ENCODE results near the gene LZTS2.

DNA sequence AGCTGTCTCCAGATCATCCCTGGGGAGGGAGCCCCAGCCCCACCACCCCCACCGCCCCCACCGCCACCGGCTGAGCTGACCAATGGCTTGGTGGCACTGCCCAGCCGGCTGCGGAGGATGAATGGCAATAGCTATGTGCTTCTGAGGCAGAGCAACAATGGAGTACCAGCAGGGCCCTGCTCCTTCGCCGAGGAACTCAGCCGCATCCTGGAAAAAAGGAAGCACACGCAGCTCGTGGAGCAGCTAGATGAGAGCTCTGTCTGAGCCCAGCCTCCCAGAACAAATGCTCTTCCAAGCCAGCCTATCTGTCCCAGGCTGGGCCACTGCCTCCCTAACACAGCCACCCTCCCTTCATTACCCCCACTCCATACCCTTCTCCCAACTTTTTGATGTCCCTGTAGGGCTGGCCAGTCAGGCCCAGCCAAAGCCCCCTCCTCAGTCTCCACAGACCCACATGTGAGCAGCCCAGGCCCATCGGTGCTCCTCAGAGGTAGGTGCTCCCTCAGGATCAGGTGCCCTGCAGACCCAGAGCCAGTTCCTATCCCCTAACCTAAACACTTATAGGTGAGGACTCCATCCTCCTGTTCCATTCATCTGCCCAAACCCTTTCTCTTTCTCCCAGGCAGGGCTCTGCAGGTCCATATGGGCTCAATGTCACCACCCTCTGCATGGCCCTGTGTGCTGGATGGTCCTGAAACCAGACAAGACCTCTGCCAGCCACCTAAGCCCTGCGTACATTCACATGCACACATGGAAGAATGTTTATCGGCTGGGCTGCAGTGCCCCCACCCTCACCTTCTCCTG, 15.5 kb upstream of the LZTS2 start:
- TF ChIP-seq, protein P1, sequence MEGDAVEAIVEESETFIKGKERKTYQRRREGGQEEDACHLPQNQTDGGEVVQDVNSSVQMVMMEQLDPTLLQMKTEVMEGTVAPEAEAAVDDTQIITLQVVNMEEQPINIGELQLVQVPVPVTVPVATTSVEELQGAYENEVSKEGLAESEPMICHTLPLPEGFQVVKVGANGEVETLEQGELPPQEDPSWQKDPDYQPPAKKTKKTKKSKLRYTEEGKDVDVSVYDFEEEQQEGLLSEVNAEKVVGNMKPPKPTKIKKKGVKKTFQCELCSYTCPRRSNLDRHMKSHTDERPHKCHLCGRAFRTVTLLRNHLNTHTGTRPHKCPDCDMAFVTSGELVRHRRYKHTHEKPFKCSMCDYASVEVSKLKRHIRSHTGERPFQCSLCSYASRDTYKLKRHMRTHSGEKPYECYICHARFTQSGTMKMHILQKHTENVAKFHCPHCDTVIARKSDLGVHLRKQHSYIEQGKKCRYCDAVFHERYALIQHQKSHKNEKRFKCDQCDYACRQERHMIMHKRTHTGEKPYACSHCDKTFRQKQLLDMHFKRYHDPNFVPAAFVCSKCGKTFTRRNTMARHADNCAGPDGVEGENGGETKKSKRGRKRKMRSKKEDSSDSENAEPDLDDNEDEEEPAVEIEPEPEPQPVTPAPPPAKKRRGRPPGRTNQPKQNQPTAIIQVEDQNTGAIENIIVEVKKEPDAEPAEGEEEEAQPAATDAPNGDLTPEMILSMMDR (conservative IDR thresholded peaks at IDR 0.05; ENCODE audit: low read depth in 2 of 2), result no peak
- TF ChIP-seq JUNB (IDR thresholded peaks at IDR 0.05; ENCODE audit: unreplicated experiment) (no peak), NANOG (IDR thresholded peaks at IDR 0.05; ENCODE audit: borderline replicate concordance) (no peak), POLR2AphosphoS5 (IDR thresholded peaks at IDR 0.05; ENCODE audit: low read depth) (peak; percentile 7; the same call in 1 of the 2 replicates), EZH2 (IDR thresholded peaks at IDR 0.05; ENCODE audit: low read depth, unreplicated experiment) (no peak), CREB1 (CRISPR knock-in tag; IDR thresholded peaks at IDR 0.05; ENCODE audit: low read depth) (no peak), EZH2phosphoT487 (IDR thresholded peaks at IDR 0.05; ENCODE audit: unreplicated experiment) (no peak)
- TF ChIP-seq, protein P2, sequence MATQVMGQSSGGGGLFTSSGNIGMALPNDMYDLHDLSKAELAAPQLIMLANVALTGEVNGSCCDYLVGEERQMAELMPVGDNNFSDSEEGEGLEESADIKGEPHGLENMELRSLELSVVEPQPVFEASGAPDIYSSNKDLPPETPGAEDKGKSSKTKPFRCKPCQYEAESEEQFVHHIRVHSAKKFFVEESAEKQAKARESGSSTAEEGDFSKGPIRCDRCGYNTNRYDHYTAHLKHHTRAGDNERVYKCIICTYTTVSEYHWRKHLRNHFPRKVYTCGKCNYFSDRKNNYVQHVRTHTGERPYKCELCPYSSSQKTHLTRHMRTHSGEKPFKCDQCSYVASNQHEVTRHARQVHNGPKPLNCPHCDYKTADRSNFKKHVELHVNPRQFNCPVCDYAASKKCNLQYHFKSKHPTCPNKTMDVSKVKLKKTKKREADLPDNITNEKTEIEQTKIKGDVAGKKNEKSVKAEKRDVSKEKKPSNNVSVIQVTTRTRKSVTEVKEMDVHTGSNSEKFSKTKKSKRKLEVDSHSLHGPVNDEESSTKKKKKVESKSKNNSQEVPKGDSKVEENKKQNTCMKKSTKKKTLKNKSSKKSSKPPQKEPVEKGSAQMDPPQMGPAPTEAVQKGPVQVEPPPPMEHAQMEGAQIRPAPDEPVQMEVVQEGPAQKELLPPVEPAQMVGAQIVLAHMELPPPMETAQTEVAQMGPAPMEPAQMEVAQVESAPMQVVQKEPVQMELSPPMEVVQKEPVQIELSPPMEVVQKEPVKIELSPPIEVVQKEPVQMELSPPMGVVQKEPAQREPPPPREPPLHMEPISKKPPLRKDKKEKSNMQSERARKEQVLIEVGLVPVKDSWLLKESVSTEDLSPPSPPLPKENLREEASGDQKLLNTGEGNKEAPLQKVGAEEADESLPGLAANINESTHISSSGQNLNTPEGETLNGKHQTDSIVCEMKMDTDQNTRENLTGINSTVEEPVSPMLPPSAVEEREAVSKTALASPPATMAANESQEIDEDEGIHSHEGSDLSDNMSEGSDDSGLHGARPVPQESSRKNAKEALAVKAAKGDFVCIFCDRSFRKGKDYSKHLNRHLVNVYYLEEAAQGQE (IDR thresholded peaks at IDR 0.05; ENCODE audit: unreplicated experiment), result no peak
